ENCODE data around the gene DNAJC10.
"Not testable (repeated sequence)": the region's sequence is repeated elsewhere in the genome, so short reads cannot be mapped to it uniquely, and the experiment has no call there.

The DNAJC10 gene

DNA sequence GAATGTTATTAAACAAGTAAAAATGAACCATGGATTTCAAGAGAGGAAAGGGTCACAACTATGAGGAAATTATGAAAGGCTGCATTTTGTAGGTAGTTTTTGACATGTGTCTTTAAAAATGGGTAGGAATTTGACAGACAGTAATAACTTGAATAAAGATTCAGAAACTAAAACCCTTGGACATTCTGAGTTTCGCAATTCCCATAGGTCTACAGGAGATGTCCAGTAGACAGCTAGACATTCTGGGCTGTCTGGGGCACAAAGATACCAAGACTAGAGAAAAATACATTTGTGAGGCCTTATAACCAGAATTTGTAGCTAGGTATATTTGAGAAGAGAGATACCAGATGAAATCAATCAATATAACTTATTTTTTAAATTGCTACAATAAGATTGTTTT lies 42.3 kb downstream of the DNAJC10 start:
- H3K9me3 ChIP-seq (ENCODE audit: control insufficient read depth, insufficient read depth, low read length): no peaks in the 10 kb centered on the region
- H3K4me1 ChIP-seq (ENCODE audit: control insufficient read depth, insufficient read depth, low read length): no peaks in the 10 kb centered on the region
- H3K27me3 ChIP-seq (ENCODE audit: control insufficient read depth, insufficient read depth, low read length): no peaks in the 10 kb centered on the region
- no peak overlapping the region for H3K9ac ChIP-seq (ENCODE audit: low read depth, low read length)
- H3K4me3 ChIP-seq (ENCODE audit: low read depth, low read length): no peak overlapping the region
- peaks cover 12% of the 10 kb centered on the region for H3K36me3 ChIP-seq (ENCODE audit: control insufficient read depth, insufficient read depth, low read length)

- no peaks in the 10 kb centered on the region for H3K9me3 ChIP-seq (ENCODE audit: control insufficient read depth, insufficient read depth, low read length)
- H3K27me3 ChIP-seq (ENCODE audit: control insufficient read depth, insufficient read depth, low read length): no peaks in the 10 kb centered on the region
- H3K9ac ChIP-seq (ENCODE audit: low read depth, low read length): no peak overlapping the region
- H3K4me3 ChIP-seq (ENCODE audit: low read depth, low read length): no peak overlapping the region
- H3K36me3 ChIP-seq (ENCODE audit: control insufficient read depth, insufficient read depth, low read length): peaks cover 12% of the 10 kb centered on the region
- H3K4me1 ChIP-seq (ENCODE audit: control insufficient read depth, insufficient read depth, low read length): no peaks in the 10 kb centered on the region
These were observed 45.8 kb downstream of the DNAJC10 start for GRCh38 chr2:182761903-182762302.

DNA sequence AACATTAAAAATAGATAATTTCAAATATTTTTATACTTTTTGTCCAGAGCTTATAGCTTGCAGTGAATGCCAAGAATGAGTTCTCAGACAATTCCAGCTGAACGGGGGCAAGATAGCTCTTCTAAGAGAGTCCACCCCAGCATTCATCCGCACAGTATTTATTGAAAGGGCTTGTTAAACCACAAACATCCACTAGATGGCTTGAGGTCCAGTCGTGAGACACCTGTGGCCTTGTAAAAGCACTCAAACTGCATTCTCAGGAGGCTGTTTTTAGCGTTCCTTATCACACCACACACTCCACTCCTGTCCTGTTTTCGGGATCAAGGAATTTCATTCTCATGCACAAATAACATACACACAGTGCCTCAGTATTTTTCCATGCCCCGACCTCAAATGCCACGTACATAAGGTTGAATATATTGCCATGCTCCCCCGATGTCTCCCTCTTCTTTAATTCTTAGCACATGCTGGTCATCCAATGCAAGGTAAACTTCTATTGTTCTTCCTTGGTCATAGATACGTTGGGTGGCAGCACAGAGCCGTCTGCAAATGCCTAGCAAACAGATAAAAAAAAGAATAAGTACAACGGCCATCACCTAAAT lies 47.4 kb downstream of the DNAJC10 start:
- Histone ChIP-seq H3K36me3 (ENCODE audit: control insufficient read depth, insufficient read depth, low read length) (peaks cover 7% of the 10 kb centered on the region), H3K4me1 (ENCODE audit: control insufficient read depth, insufficient read depth, low read length) (no peaks in the 10 kb centered on the region), H3K9me3 (ENCODE audit: control insufficient read depth, insufficient read depth, low read length) (no peaks in the 10 kb centered on the region), H3K4me3 (ENCODE audit: low read depth, low read length) (no peak overlapping the region), H3K27me3 (ENCODE audit: control insufficient read depth, insufficient read depth, low read length) (no peaks in the 10 kb centered on the region), H3K9ac (ENCODE audit: low read depth, low read length) (no peak overlapping the region)

GRCh38 chr2:182766626-182767025 lies 50.6 kb downstream of the DNAJC10 start:
- Histone ChIP-seq H3K4me1 (ENCODE audit: control insufficient read depth, insufficient read depth, low read length) (no peaks in the 10 kb centered on the region), H3K9me3 (ENCODE audit: control insufficient read depth, insufficient read depth, low read length) (no peaks in the 10 kb centered on the region), H3K4me3 (ENCODE audit: low read depth, low read length) (no peak overlapping the region), H3K9ac (ENCODE audit: low read depth, low read length) (no peak overlapping the region), H3K27me3 (ENCODE audit: control insufficient read depth, insufficient read depth, low read length) (no peaks in the 10 kb centered on the region), H3K36me3 (ENCODE audit: control insufficient read depth, insufficient read depth, low read length) (no peaks in the 10 kb centered on the region)

GRCh38 chr2:182767578-182767977 lies 51.5 kb downstream of the DNAJC10 start:
- Histone ChIP-seq H3K9ac (ENCODE audit: low read depth, low read length) (no peak overlapping the region), H3K4me1 (ENCODE audit: control insufficient read depth, insufficient read depth, low read length) (no peaks in the 10 kb centered on the region), H3K36me3 (ENCODE audit: control insufficient read depth, insufficient read depth, low read length) (no peaks in the 10 kb centered on the region), H3K9me3 (ENCODE audit: control insufficient read depth, insufficient read depth, low read length) (no peaks in the 10 kb centered on the region), H3K4me3 (ENCODE audit: low read depth, low read length) (no peak overlapping the region), H3K27me3 (ENCODE audit: control insufficient read depth, insufficient read depth, low read length) (no peaks in the 10 kb centered on the region)

- H3K4me3 ChIP-seq (ENCODE audit: low read depth, low read length); H3K4me1 ChIP-seq (ENCODE audit: control insufficient read depth, insufficient read depth, low read length); H3K9ac ChIP-seq (ENCODE audit: low read depth, low read length); H3K36me3 ChIP-seq (ENCODE audit: control insufficient read depth, insufficient read depth, low read length); H3K9me3 ChIP-seq (ENCODE audit: control insufficient read depth, insufficient read depth, low read length); H3K27me3 ChIP-seq (ENCODE audit: control insufficient read depth, insufficient read depth, low read length): not testable (repeated sequence)
These were observed 52.9 kb downstream of the DNAJC10 start for GRCh38 chr2:182768950-182769349.

- Histone ChIP-seq H3K9ac (ENCODE audit: low read depth, low read length) (no peak overlapping the region), H3K36me3 (ENCODE audit: control insufficient read depth, insufficient read depth, low read length) (no peaks in the 10 kb centered on the region), H3K4me1 (ENCODE audit: control insufficient read depth, insufficient read depth, low read length) (peaks cover 2% of the 10 kb centered on the region), H3K4me3 (ENCODE audit: low read depth, low read length) (no peak overlapping the region), H3K27me3 (ENCODE audit: control insufficient read depth, insufficient read depth, low read length) (no peaks in the 10 kb centered on the region), H3K9me3 (ENCODE audit: control insufficient read depth, insufficient read depth, low read length) (no peaks in the 10 kb centered on the region)
These were observed 63.3 kb downstream of the DNAJC10 start for GRCh38 chr2:182779323-182779722.

DNA sequence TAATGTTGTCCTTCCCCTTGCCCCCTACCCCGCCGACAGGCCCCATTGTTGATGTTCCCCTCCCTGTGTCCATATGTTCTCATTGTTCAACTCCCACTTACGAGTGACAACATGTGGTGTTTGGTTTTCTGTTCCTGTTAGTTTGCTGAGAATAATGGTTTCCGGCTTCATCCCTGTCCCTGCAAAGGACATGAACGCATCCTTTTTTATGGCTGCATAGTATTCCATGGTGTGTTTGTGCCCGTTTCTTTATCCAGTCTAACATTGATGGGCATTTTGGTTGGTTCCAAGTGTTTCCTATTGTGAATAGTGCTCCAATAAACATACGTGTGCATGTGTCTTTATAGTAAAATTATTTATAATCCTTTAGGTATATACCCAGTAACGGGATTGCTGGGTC lies 65.0 kb downstream of the DNAJC10 start:
- not testable (repeated sequence) for H3K9me3 ChIP-seq (ENCODE audit: control insufficient read depth, insufficient read depth, low read length)

DNA sequence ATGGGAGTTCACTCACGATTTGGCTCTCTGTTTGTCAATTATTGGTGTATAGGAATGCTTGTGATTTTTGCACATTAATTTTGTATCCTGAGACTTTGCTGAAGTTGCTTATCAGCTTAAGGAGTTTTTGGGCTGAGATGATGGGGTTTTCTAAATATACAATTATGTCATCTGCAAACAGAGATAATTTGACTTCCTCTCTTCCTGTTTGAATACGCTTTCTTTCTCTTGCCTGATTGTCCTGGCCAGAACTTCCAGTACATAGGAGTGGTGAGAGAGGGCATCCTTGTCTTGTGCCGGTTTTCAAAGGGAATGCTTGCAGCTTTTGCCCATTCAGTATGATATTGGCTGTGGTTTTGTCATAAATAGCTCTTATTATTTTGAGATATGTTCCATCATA lies 66.6 kb downstream of the DNAJC10 start:
- H3K4me1 ChIP-seq (ENCODE audit: control insufficient read depth, insufficient read depth, low read length); H3K27me3 ChIP-seq (ENCODE audit: control insufficient read depth, insufficient read depth, low read length); H3K9me3 ChIP-seq (ENCODE audit: control insufficient read depth, insufficient read depth, low read length); H3K36me3 ChIP-seq (ENCODE audit: control insufficient read depth, insufficient read depth, low read length); H3K9ac ChIP-seq (ENCODE audit: low read depth, low read length); H3K4me3 ChIP-seq (ENCODE audit: low read depth, low read length): not testable (repeated sequence)

More for the DNA sequence above, 65.0 kb downstream of the DNAJC10 start:
- H3K4me1 ChIP-seq (ENCODE audit: control insufficient read depth, insufficient read depth, low read length); H3K27me3 ChIP-seq (ENCODE audit: control insufficient read depth, insufficient read depth, low read length); H3K9ac ChIP-seq (ENCODE audit: low read depth, low read length); H3K4me3 ChIP-seq (ENCODE audit: low read depth, low read length); H3K36me3 ChIP-seq (ENCODE audit: control insufficient read depth, insufficient read depth, low read length): not testable (repeated sequence)

DNA sequence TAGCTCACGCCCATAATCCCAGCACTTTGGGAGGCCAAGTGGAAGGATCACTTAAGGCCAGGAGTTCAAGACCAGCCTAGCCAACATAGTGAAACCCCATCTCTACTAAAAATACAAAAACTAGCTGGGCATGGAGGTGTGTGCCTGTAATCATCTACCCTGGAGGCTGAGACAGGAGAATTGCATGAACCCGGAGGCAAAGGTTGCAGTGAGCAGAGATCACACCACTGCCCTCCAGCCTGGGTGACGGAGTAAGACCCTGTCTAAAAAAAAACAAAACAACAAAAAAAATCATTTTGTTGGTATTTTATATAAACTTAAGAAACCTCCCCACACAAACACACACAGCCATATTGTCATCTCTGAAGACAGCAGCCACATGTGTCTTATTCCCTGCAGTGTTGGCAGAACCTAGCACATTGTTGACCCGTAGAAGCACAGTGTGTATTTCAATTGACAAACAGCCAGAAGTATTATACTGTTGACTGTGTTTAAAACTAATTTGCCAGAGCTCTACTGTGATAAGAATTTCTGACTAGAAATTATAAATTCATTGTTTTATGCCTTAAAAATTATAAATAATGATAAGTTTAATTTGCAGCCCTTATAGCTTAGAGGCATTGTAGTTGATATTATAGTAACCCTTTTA lies 68.1 kb downstream of the DNAJC10 start:
- no peaks in the 10 kb centered on the region for H3K9me3 ChIP-seq (ENCODE audit: control insufficient read depth, insufficient read depth, low read length)
- H3K4me3 ChIP-seq (ENCODE audit: low read depth, low read length): no peak overlapping the region
- no peaks in the 10 kb centered on the region for H3K27me3 ChIP-seq (ENCODE audit: control insufficient read depth, insufficient read depth, low read length)
- no peaks in the 10 kb centered on the region for H3K4me1 ChIP-seq (ENCODE audit: control insufficient read depth, insufficient read depth, low read length)
- no peaks in the 10 kb centered on the region for H3K36me3 ChIP-seq (ENCODE audit: control insufficient read depth, insufficient read depth, low read length)
- H3K9ac ChIP-seq (ENCODE audit: low read depth, low read length): no peak overlapping the region

GRCh38 chr2:182784777-182785176 lies 68.7 kb downstream of the DNAJC10 start:
- no peaks in the 10 kb centered on the region for H3K27me3 ChIP-seq (ENCODE audit: control insufficient read depth, insufficient read depth, low read length)
- no peaks in the 10 kb centered on the region for H3K9me3 ChIP-seq (ENCODE audit: control insufficient read depth, insufficient read depth, low read length)
- H3K9ac ChIP-seq (ENCODE audit: low read depth, low read length): no peak overlapping the region
- no peak overlapping the region for H3K4me3 ChIP-seq (ENCODE audit: low read depth, low read length)
- H3K4me1 ChIP-seq (ENCODE audit: control insufficient read depth, insufficient read depth, low read length): no peaks in the 10 kb centered on the region
- no peaks in the 10 kb centered on the region for H3K36me3 ChIP-seq (ENCODE audit: control insufficient read depth, insufficient read depth, low read length)

- no peak overlapping the region for H3K4me3 ChIP-seq (ENCODE audit: low read depth, low read length)
- H3K27me3 ChIP-seq (ENCODE audit: control insufficient read depth, insufficient read depth, low read length): no peaks in the 10 kb centered on the region
- no peaks in the 10 kb centered on the region for H3K4me1 ChIP-seq (ENCODE audit: control insufficient read depth, insufficient read depth, low read length)
- no peaks in the 10 kb centered on the region for H3K36me3 ChIP-seq (ENCODE audit: control insufficient read depth, insufficient read depth, low read length)
- no peaks in the 10 kb centered on the region for H3K9me3 ChIP-seq (ENCODE audit: control insufficient read depth, insufficient read depth, low read length)
- H3K9ac ChIP-seq (ENCODE audit: low read depth, low read length): no peak overlapping the region
These were observed 76.4 kb downstream of the DNAJC10 start for GRCh38 chr2:182792441-182792840.

Data from iPS-15b (cell line).